ENCODE measurements around the gene UQCC2.

UQCC2 gene

GRCh38 chr6:33664506-33665057 is 46.9 kb downstream of the UQCC2 start:
- DNase-seq (ENCODE audit: insufficient read length) (no peak), FAIRE-seq (no peak)
- no peak for TF ChIP-seq TAF1 (IDR thresholded peaks at IDR 0.05; ENCODE audit: borderline replicate concordance, low read depth, low read length)
- no peak for TF ChIP-seq POLR2A (IDR thresholded peaks at IDR 0.05; ENCODE audit: low read depth, low read length)
- TF ChIP-seq POLR2AphosphoS5 (IDR thresholded peaks at IDR 0.05; ENCODE audit: low read depth, low read length) = no peak

- no peak for FAIRE-seq
- DNase-seq (ENCODE audit: insufficient read length) = no peak
- no peak for TF ChIP-seq POLR2AphosphoS5 (IDR thresholded peaks at IDR 0.05; ENCODE audit: low read depth, low read length)
- no peak for TF ChIP-seq TAF1 (IDR thresholded peaks at IDR 0.05; ENCODE audit: borderline replicate concordance, low read depth, low read length)
- TF ChIP-seq POLR2A (IDR thresholded peaks at IDR 0.05; ENCODE audit: low read depth, low read length) = no peak
These were observed 47.6 kb downstream of the UQCC2 start for GRCh38 chr6:33663727-33664449.

GRCh38 chr6:33663028-33663427 is 48.5 kb downstream of the UQCC2 start:
- no peak for TF ChIP-seq TAF1 (IDR thresholded peaks at IDR 0.05; ENCODE audit: borderline replicate concordance, low read depth, low read length)
- no peak for TF ChIP-seq POLR2AphosphoS5 (IDR thresholded peaks at IDR 0.05; ENCODE audit: low read depth, low read length)
- TF ChIP-seq POLR2A (IDR thresholded peaks at IDR 0.05; ENCODE audit: low read depth, low read length) = no peak
- FAIRE-seq = no peak
- DNase-seq (ENCODE audit: insufficient read length) = no peak

GRCh38 chr6:33662318-33662717 is 49.2 kb downstream of the UQCC2 start:
- TF ChIP-seq TAF1 (IDR thresholded peaks at IDR 0.05; ENCODE audit: borderline replicate concordance, low read depth, low read length) (no peak), POLR2A (IDR thresholded peaks at IDR 0.05; ENCODE audit: low read depth, low read length) (no peak), POLR2AphosphoS5 (IDR thresholded peaks at IDR 0.05; ENCODE audit: low read depth, low read length) (no peak)
- DNase-seq (ENCODE audit: insufficient read length) (no peak), FAIRE-seq (no peak)

GRCh38 chr6:33661106-33661838 is 50.2 kb downstream of the UQCC2 start:
- FAIRE-seq = no peak
- no peak for DNase-seq (ENCODE audit: insufficient read length)
- TF ChIP-seq POLR2AphosphoS5 (IDR thresholded peaks at IDR 0.05; ENCODE audit: low read depth, low read length) (no peak), TAF1 (IDR thresholded peaks at IDR 0.05; ENCODE audit: borderline replicate concordance, low read depth, low read length) (no peak), POLR2A (IDR thresholded peaks at IDR 0.05; ENCODE audit: low read depth, low read length) (no peak)

- TF ChIP-seq TAF1 (IDR thresholded peaks at IDR 0.05; ENCODE audit: borderline replicate concordance, low read depth, low read length) (no peak), POLR2AphosphoS5 (IDR thresholded peaks at IDR 0.05; ENCODE audit: low read depth, low read length) (no peak), POLR2A (IDR thresholded peaks at IDR 0.05; ENCODE audit: low read depth, low read length) (no peak)
- FAIRE-seq (no peak), DNase-seq (ENCODE audit: insufficient read length) (no peak)
These were observed 51.5 kb downstream of the UQCC2 start for GRCh38 chr6:33659986-33660385.

- no peak for DNase-seq (ENCODE audit: insufficient read length)
- no peak for FAIRE-seq
- no peak for TF ChIP-seq POLR2A (IDR thresholded peaks at IDR 0.05; ENCODE audit: low read depth, low read length)
- no peak for TF ChIP-seq POLR2AphosphoS5 (IDR thresholded peaks at IDR 0.05; ENCODE audit: low read depth, low read length)
- no peak for TF ChIP-seq TAF1 (IDR thresholded peaks at IDR 0.05; ENCODE audit: borderline replicate concordance, low read depth, low read length)
These were observed 52.4 kb downstream of the UQCC2 start for GRCh38 chr6:33658982-33659689.

GRCh38 chr6:33656844-33657243 is 54.7 kb downstream of the UQCC2 start:
- FAIRE-seq = no peak
- DNase-seq (ENCODE audit: insufficient read length) = no peak
- TF ChIP-seq POLR2AphosphoS5 (IDR thresholded peaks at IDR 0.05; ENCODE audit: low read depth, low read length) (no peak), TAF1 (IDR thresholded peaks at IDR 0.05; ENCODE audit: borderline replicate concordance, low read depth, low read length) (no peak), POLR2A (IDR thresholded peaks at IDR 0.05; ENCODE audit: low read depth, low read length) (no peak)

GRCh38 chr6:33654831-33655554 is 56.5 kb downstream of the UQCC2 start:
- no peak for FAIRE-seq
- TF ChIP-seq TAF1 (IDR thresholded peaks at IDR 0.05; ENCODE audit: borderline replicate concordance, low read depth, low read length) (no peak), POLR2AphosphoS5 (IDR thresholded peaks at IDR 0.05; ENCODE audit: low read depth, low read length) (no peak), POLR2A (IDR thresholded peaks at IDR 0.05; ENCODE audit: low read depth, low read length) (no peak)
- no peak for DNase-seq (ENCODE audit: insufficient read length)

- FAIRE-seq (no peak), DNase-seq (ENCODE audit: insufficient read length) (no peak)
- no peak for TF ChIP-seq TAF1 (IDR thresholded peaks at IDR 0.05; ENCODE audit: borderline replicate concordance, low read depth, low read length)
- TF ChIP-seq POLR2AphosphoS5 (IDR thresholded peaks at IDR 0.05; ENCODE audit: low read depth, low read length) = no peak
- TF ChIP-seq POLR2A (IDR thresholded peaks at IDR 0.05; ENCODE audit: low read depth, low read length) = no peak
These were observed 59.5 kb downstream of the UQCC2 start for GRCh38 chr6:33652002-33652401.

GRCh38 chr6:33651403-33651802 is 60.1 kb downstream of the UQCC2 start:
- TF ChIP-seq TAF1 (IDR thresholded peaks at IDR 0.05; ENCODE audit: borderline replicate concordance, low read depth, low read length) = no peak
- TF ChIP-seq POLR2A (IDR thresholded peaks at IDR 0.05; ENCODE audit: low read depth, low read length) = no peak
- TF ChIP-seq POLR2AphosphoS5 (IDR thresholded peaks at IDR 0.05; ENCODE audit: low read depth, low read length) = no peak
- DNase-seq (ENCODE audit: insufficient read length) = no peak
- FAIRE-seq = no peak
